Measurements from ENCODE around the gene P3H2. TPM values are rescaled to one million over a fixed set of nuclear protein-coding genes. Genes with fewer than 3 reads are reported as not detected.

P3H2 gene
- total and polyA plus RNA-seq, 9 of the 15 experiments (the other 6 are each of a cell fraction or from before 2014, with no cell fraction given) = 0.04 to 0.26 (median 0.22) TPM; not detected in 6

- TF ChIP-seq ZMIZ1 (IDR thresholded peaks at IDR 0.05; ENCODE audit: low read depth in 2 of 2, low read length in 2 of 2) = no peak
- no peak for TF ChIP-seq NCOA2 (IDR thresholded peaks at IDR 0.05; ENCODE audit: partially characterized antibody in 2 of 2)
- TF ChIP-seq ATF7 (IDR thresholded peaks at IDR 0.05) = no peak
- TF ChIP-seq MEF2A (IDR thresholded peaks at IDR 0.05; ENCODE audit: control insufficient read depth, low read depth, low read length) = no peak
- TF ChIP-seq SETDB1 (IDR thresholded peaks at IDR 0.05; ENCODE audit: low read length) = no peak
- no peak for TF ChIP-seq ZNF277 (CRISPR knock-in tag; IDR thresholded peaks at IDR 0.05; ENCODE audit: borderline replicate concordance)
- TF ChIP-seq ZNF79 (CRISPR knock-in tag; IDR thresholded peaks at IDR 0.05; ENCODE audit: low read depth) = no peak
- TF ChIP-seq DIDO1 (tag; IDR thresholded peaks at IDR 0.05; ENCODE audit: low read depth) = no peak
- TF ChIP-seq, protein P1, sequence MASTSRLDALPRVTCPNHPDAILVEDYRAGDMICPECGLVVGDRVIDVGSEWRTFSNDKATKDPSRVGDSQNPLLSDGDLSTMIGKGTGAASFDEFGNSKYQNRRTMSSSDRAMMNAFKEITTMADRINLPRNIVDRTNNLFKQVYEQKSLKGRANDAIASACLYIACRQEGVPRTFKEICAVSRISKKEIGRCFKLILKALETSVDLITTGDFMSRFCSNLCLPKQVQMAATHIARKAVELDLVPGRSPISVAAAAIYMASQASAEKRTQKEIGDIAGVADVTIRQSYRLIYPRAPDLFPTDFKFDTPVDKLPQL (IDR thresholded peaks at IDR 0.05; ENCODE audit: extremely low read depth, insufficient read length) = no peak
Observed at GRCh38 chr3:190108804-190109203, 11.9 kb downstream of the P3H2 start (continued).
